NAMALWA (cell line): ENCODE data around the gene PDZRN3.
"Not testable (repeated sequence)": the region's sequence is repeated elsewhere in the genome, so short reads cannot be mapped to it uniquely, and the experiment has no call there.

Experiments
- DNase-seq: peaks from one replicate; pipeline ENCODE4 v3.0.0-alpha.2; 2015; ENCODE audit warnings: low spot score

The PDZRN3 gene

GRCh38 chr3:73485877-73486330 lies 138.8 kb downstream of the PDZRN3 start:
- no peak for DNase-seq

DNA sequence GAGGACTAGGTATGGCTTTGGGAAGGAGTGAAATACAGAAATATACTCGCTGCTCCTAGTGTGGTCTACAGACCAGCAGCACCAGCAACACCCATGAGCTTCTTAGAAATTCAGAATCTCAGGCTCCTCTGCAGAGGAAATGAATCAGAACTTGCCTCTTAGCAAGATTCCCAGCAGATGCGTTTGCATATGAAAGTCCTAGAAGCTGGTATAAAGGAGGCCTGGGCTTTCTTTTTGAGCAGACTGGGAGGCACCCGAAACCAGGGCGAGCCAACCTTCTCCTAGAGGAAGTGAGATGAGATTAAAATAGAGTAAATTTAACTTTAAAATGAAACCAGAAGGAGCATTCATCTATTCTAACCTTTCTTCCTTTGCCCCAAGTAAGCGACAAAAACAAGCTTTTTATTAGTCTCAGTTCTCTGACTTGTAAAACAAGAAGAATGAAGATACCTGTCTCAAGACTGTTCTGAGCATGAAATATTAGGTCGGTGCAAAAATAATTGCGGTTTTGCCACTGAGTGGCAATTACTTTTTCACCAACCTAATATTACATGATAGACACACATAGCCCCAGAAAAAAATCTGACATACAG lies 140.0 kb downstream of the PDZRN3 start:
- DNase-seq = no peak

DNA sequence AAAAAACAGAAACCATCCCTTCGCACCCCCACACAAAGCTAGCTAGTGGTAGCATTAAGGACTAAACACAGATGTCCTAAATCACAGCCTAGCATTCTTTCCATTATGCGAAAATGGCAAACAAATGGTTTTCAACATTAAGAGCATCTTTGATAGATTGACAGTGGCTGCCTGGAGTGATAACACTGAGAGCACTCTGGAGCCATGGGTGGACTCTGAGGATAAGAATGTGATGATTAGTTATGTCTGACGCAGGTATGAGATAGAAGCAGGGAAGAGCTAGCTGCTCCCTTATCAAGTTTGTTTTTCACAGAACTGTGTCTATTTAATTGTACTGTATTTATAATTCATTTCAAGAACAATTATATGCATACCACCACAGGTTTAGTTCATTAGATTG lies 142.9 kb downstream of the PDZRN3 start:
- no peak for DNase-seq

- no peak for DNase-seq
Measured at GRCh38 chr3:73480187-73480672, 144.5 kb downstream of the PDZRN3 start.

- no peak for DNase-seq
Measured at GRCh38 chr3:73479325-73479724, 145.4 kb downstream of the PDZRN3 start.

DNA sequence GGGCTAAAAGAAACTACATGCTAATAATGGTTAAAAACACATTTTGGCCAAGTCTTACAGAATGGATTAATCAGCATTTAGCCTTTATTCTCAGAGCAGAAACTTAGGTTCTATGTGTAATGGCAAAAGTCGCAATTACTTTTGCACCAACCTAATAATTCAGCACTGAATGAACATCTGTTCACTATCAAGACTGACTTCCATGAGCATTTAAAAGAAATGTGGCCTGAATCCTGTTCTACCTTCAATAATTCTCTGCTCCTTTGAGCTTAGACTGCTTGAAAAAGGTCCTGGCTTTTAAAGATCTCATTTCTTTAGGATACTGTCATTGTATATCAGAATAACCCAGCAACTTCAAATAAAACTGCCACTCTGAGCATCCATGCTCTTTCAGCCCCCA lies 145.9 kb downstream of the PDZRN3 start:
- no peak for DNase-seq

- DNase-seq = no peak
Measured at GRCh38 chr3:73475717-73476116, 149.0 kb downstream of the PDZRN3 start.

DNA sequence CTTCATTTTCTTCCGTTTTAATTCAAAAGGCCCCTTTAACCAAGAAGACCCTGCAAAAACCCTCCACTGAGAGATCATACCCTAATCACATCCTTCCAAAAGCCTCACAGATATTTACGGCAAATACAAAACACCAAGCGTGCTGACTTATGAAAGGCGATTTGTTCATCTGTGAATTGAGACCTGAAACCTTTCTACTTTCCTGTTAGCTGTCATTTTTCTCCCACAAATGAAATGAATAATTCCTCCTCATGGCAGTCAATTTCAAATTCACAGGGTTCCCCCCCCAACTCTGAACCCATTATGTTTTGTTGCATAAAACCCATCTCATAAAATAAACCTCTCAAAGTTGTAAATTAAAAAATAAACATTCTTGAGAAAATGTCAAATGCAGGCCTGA lies 149.6 kb downstream of the PDZRN3 start:
- no peak for DNase-seq

DNA sequence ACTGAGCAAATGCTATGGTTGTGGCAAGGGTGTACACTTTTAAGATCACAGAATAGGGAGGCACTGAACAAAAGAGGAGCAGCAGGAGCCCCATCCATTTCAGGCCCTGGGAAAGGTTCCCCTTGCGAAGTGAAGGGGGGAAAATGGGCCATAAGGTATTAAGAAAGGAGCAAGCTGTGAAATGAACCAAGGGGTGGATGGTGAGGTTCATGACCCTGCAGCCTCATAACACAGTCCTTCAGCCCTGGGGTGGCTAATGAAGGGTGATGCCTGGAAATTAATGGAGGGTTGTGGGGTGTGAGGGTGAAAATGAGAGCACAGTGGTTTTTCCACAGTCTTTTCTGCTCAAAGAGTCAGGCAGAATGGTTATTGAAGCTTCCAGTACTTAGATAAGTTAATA lies 150.1 kb downstream of the PDZRN3 start:
- DNase-seq = no peak

DNA sequence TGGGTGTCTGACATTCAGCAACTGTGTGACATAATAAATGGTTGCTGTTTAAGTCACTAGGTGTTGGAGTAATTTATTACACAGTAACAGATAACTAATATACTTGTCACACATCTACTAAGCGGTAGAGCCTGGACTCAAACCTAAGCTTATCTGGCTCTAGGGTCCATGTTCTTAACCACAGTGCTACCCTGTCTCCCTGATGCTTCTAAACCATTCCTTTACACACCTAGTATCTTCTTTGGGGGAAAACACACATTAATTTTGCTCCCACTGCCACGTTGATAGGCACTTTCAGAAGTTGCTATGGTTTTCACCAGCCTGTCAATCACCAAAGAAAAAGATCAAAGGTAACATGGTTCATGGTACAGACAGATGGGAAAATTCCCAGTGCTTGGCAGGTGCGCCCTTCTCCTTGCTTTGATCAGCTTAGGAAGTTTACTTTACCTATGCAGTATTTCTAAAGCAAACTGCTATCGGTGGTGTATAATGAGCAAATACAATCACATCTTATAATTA lies 150.8 kb downstream of the PDZRN3 start:
- no peak for DNase-seq

DNA sequence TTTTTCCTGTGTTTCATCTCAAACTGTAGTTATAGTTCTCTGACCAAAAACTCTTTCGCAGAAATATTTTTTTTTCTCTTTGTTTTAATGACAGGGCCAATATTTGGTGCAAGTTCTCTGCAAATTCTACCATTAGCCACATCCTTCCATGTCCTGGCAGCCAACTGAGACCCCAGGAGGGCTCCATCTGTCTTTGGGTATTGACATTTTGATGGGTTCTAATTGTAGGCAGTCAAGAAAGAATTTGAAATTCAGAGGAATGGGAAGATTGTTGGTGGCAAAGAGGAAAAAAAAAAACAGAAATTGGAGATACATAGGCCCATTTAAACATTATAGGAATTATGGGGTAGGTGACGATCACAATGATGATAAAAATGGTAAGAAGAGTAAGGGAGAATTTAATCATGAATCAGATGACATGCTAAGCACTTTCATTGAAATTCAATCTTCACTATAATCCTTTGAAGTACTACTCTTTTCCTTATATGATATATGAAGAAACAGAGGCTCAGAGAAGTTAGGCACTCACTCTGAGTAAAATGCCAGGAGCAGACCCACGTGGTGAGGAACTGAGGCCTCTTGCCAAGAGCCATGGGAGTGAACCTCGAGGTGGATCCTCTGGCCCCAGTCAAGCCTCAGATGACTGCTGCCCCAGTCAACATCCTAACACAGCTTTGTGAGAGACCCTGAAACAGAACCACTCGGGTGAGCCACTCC lies 151.4 kb downstream of the PDZRN3 start:
- no peak for DNase-seq

DNA sequence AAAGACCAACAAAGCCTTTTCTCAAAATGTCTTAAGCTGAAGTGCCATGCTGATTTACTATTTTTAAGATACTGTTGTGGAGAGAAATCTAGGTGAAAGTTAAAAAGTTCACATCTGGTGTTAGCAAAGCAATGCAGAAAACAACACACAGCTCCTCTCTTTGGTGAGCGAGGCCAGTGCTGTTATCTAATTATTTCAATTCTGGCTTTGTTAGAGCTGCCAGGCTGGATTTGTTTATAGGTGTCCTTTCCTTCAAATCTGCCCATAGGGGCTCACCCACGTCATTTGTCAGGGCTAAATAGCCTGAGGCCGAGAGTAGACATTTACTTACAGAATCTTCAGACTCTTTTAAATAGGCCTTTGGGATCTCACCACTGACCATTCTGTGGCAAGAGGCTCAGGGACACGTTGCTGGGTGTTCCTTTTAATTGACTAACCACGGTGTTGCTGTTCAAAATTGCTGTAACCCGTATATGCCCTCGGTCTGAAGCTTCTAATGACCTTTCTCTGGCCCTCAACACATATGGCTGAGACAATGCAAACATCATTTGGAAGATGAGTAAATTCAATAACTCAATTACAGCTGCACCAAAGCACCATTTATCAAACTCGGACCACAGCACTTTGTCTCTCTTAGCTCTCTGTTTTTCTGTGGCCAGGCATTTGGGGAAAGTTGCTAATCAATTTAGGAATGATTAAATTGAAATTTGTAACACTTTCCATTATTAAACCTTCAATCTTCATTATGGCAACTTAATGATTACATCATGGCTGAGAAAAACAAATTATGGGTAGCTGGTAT lies 152.6 kb downstream of the PDZRN3 start:
- no peak for DNase-seq

- DNase-seq = no peak
Measured at GRCh38 chr3:73470860-73471259, 153.9 kb downstream of the PDZRN3 start.

DNA sequence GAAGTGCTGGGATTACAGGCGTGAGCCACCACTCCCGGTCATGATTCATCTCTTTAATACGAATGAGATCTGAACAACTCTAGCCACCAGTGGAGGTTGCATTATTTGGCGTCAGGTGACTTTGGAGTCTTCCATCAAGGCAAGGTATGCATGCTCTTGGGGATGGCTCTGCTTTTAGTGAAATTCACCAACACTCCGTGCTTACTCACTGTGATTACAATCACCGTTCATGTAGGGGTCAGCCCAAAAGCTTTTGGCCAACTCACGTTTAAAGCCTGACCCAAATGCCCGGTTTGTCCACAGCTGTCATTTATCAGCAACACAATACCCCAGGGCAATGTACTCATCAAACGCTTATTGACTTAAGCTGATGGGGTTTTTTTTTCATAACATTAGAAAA lies 155.4 kb downstream of the PDZRN3 start:
- no peak for DNase-seq

DNA sequence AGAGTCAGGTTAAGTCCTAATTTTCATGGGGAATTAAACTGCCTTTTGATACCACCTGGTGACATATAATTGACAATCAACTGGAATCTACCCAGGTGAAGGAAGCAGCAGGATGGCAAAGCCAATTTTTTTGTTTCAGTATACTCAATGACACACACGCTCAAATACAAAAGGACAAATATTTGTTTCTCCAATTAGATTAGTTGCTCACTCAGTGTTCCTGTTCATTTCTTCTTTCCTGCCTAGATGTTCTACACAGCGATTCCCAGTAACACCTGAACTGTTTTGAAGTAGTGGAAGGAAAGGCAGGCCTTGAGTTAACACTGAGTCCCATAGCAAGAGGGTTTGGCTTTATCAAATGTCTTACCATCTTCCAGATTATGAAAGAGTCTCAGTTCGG lies 157.5 kb downstream of the PDZRN3 start:
- DNase-seq = no peak

GRCh38 chr3:73465926-73466325 lies 158.8 kb downstream of the PDZRN3 start:
- DNase-seq = no peak

DNA sequence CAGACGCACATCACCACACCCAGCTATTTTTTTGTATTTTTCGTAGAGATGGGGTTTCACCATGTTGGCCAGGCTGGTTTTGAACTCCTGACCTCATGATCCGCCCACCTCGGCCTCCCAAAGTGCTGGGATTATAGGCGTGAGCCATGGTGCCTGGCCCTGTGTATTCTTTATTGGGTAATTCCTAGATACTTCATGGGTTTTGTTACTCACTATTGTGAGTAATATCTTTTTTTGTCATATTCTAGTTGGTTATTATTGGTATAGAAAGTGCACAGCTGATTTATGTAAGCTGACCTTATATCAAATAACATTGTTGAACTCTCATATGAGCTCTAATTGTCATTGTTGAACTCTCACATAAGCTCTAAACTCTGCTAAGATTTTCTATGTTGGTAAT lies 160.6 kb downstream of the PDZRN3 start:
- not testable (repeated sequence) for DNase-seq

- DNase-seq = no peak
Measured at GRCh38 chr3:73461547-73461946, 163.2 kb downstream of the PDZRN3 start.

DNA sequence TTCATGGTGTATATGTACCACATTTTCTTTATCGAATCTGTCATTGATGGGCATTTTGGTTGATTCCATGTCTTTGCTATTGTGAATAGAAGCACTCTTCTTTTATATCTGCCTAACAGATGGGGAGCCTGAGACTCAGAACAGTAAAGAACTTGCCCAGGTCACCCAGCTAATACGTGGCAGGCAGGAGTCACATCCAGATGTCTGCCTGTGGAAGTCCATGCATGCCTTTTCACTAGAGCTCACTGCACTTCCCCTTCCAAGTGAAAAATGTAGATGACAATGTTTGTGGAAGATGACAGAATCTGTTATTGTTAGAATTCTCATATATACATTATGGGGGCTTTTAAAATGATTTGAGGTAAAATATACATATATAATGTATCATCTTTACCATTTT lies 165.0 kb downstream of the PDZRN3 start:
- no peak for DNase-seq

- DNase-seq = no peak
Measured at GRCh38 chr3:73453666-73454065, 171.1 kb downstream of the PDZRN3 start.

- no peak for DNase-seq
Measured at GRCh38 chr3:73452729-73453128, 172.0 kb downstream of the PDZRN3 start.

- peak; percentile 19 for DNase-seq
Measured at GRCh38 chr3:73451301-73451944, 173.3 kb downstream of the PDZRN3 start.
